ENCODE results near the gene PHACTR4. TPM values are rescaled to one million over a fixed set of nuclear protein-coding genes. Genes with fewer than 3 reads are reported as not detected.
"Not testable (repeated sequence)": the region's sequence is repeated elsewhere in the genome, so short reads cannot be mapped to it uniquely, and the experiment has no call there.

The PHACTR4 gene
- total RNA-seq, 1 donor from 2014 or later: 30.5 TPM

GRCh38 chr1:28428012-28428411 lies 58.5 kb downstream of the PHACTR4 start:
- Mint-ChIP-seq H3K4me3 (no peak overlapping the region), H3K27ac (peak overlapping the region; percentile 5), H3K36me3 (ENCODE audit: low read depth) (peaks cover 13% of the 10 kb centered on the region), H3K9me3 (no peaks in the 10 kb centered on the region), H3K4me1 (peaks cover 8% of the 10 kb centered on the region), H3K27me3 (no peaks in the 10 kb centered on the region)
- intact Hi-C loops (cut with micrococcal nuclease): no loop called here
- no peak for DNase-seq

- Mint-ChIP-seq H3K36me3 (ENCODE audit: low read depth) (peaks cover 11% of the 10 kb centered on the region), H3K9me3 (no peaks in the 10 kb centered on the region), H3K4me3 (no peak overlapping the region), H3K4me1 (peaks cover 8% of the 10 kb centered on the region), H3K27ac (no peak overlapping the region), H3K27me3 (no peaks in the 10 kb centered on the region)
- intact Hi-C loops (cut with micrococcal nuclease): no loop called here
- peak; percentile 43 for DNase-seq
These were observed 59.5 kb downstream of the PHACTR4 start for GRCh38 chr1:28428990-28429520.

DNA sequence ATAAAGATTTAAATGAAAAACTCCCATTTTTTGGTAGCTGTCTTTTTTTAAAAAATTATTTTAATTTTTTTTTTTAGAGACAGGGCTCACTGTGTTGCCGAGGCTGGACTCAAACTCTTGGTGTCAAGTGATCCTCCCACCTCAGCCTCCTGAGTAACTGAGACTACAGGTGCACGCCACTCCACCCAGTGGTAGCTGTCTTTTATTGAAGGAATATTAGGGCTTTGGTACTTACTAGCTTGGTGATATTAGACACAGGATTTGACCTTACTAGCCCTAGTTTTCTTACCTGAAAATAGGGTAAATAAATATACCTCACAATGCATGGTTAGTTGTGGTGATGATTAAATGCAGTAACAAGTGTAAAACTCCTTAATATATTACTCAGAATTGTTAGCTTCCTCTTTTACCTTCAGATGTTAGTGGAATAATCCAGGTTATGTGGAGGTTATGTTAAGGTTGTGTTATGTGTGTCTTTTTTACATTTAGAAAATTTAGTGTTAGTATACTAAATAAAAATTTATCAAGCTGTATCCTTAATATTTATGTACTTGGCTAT lies 66.8 kb downstream of the PHACTR4 start:
- intact Hi-C loops (cut with micrococcal nuclease): no loop called here
- no peak for DNase-seq

GRCh38 chr1:28437264-28437923 lies 67.9 kb downstream of the PHACTR4 start:
- H3K4me1 Mint-ChIP-seq: peaks cover 19% of the 10 kb centered on the region
- H3K27me3 Mint-ChIP-seq: no peaks in the 10 kb centered on the region
- intact Hi-C loops (cut with micrococcal nuclease): no loop called here
- no peaks in the 10 kb centered on the region for H3K36me3 Mint-ChIP-seq (ENCODE audit: low read depth)
- H3K4me3 Mint-ChIP-seq: peak overlapping the region; percentile 70
- no peaks in the 10 kb centered on the region for H3K9me3 Mint-ChIP-seq
- DNase-seq: no peak
- H3K27ac Mint-ChIP-seq: peak overlapping the region; percentile 43

More for the DNA sequence above, 66.8 kb downstream of the PHACTR4 start:
- H3K4me1 Mint-ChIP-seq: peaks cover 17% of the 10 kb centered on the region
- no peaks in the 10 kb centered on the region for H3K27me3 Mint-ChIP-seq
- H3K9me3 Mint-ChIP-seq: no peaks in the 10 kb centered on the region
- H3K4me3 Mint-ChIP-seq: no peak overlapping the region
- no peak overlapping the region for H3K27ac Mint-ChIP-seq
- H3K36me3 Mint-ChIP-seq (ENCODE audit: low read depth): no peaks in the 10 kb centered on the region

DNA sequence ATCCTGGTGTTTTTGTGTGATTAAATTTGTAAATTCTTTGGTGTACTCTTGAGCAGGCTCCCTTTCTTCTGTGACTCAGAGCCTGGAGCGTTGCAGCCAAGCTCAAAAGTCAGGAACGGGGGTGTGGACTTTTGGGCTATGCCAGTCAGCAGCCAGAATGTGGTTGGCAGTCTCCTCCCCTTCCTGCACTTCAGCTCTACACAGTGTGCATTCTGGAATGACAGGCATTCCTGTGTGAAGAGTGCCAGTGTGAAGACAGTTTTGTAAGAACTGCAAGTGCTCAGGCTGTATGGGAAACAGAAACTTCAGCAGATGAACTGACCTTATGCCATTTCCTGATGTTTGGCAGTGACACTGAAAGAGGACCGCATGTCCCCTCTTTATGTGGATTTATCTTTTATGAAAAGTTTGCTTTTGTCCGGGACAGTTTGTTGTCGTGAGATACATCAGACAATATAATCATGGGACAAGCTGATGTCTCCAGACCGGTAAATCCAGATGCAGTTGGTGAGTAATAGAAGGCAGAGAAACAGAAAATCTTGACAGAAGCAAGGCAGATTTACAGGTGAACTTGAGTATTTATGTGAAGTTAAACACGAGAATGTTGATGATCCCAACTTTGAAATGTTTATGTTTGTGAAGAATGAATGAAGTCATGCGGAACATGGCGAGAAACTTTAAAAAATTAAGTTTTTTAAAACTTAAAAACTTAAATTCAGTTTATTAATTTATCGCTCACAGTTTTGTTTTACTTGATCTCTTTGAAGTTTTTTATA lies 68.6 kb downstream of the PHACTR4 start:
- Mint-ChIP-seq H3K4me1 (peaks cover 23% of the 10 kb centered on the region), H3K9me3 (no peaks in the 10 kb centered on the region), H3K27ac (peak overlapping the region; percentile 43), H3K4me3 (peak overlapping the region; percentile 70), H3K27me3 (no peaks in the 10 kb centered on the region), H3K36me3 (ENCODE audit: low read depth) (peaks cover 2% of the 10 kb centered on the region)
- peak; percentile 66 for DNase-seq
- intact Hi-C loops (cut with micrococcal nuclease): no loop called here

GRCh38 chr1:28439320-28439719 lies 69.8 kb downstream of the PHACTR4 start:
- no peak overlapping the region for H3K27ac Mint-ChIP-seq
- intact Hi-C loops (cut with micrococcal nuclease): loop anchor here (1.0 kb wide), 1 partner anchor 11 kb away; no protein-coding TSS in a partner anchor
- peaks cover 2% of the 10 kb centered on the region for H3K36me3 Mint-ChIP-seq (ENCODE audit: low read depth)
- no peaks in the 10 kb centered on the region for H3K27me3 Mint-ChIP-seq
- no peak overlapping the region for H3K4me3 Mint-ChIP-seq
- H3K4me1 Mint-ChIP-seq: peaks cover 24% of the 10 kb centered on the region
- H3K9me3 Mint-ChIP-seq: no peaks in the 10 kb centered on the region
- DNase-seq: no peak

DNA sequence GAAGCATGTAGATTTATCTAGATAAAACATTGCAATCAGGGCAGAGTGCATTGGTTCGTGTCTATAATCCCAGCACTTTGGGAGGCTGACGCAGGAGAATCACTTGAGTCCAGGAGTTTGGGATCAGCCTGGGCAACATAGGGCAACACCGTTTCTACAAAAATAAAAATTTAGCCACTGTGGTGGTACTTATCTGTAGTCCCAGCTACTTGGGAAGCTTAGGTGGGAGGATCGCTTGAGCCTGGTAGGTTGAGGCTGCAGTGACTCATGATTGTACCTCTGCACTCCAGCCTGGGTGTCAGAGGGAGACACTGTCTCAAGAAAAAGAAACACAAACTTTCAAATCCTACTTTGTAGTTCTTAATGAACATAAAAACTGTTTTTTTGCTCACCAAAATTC lies 72.1 kb downstream of the PHACTR4 start:
- DNase-seq: no peak
- Mint-ChIP-seq H3K4me1 (peaks cover 24% of the 10 kb centered on the region), H3K9me3 (no peaks in the 10 kb centered on the region), H3K27ac (no peak overlapping the region), H3K36me3 (ENCODE audit: low read depth) (peaks cover 7% of the 10 kb centered on the region), H3K4me3 (no peak overlapping the region), H3K27me3 (no peaks in the 10 kb centered on the region)
- intact Hi-C loops (cut with micrococcal nuclease): loop anchor here (10.0 kb wide), 1 partner anchor 1307 kb away; no protein-coding TSS in a partner anchor

GRCh38 chr1:28443550-28443949 lies 74.0 kb downstream of the PHACTR4 start:
- intact Hi-C loops (cut with micrococcal nuclease): loop anchor here (10.0 kb wide), 1 partner anchor 1309 kb away; no protein-coding TSS in a partner anchor
- no peak overlapping the region for H3K27ac Mint-ChIP-seq
- no peak overlapping the region for H3K4me3 Mint-ChIP-seq
- H3K4me1 Mint-ChIP-seq: peaks cover 21% of the 10 kb centered on the region
- H3K9me3 Mint-ChIP-seq: no peaks in the 10 kb centered on the region
- DNase-seq: no peak
- H3K27me3 Mint-ChIP-seq: no peaks in the 10 kb centered on the region
- H3K36me3 Mint-ChIP-seq (ENCODE audit: low read depth): peaks cover 15% of the 10 kb centered on the region

DNA sequence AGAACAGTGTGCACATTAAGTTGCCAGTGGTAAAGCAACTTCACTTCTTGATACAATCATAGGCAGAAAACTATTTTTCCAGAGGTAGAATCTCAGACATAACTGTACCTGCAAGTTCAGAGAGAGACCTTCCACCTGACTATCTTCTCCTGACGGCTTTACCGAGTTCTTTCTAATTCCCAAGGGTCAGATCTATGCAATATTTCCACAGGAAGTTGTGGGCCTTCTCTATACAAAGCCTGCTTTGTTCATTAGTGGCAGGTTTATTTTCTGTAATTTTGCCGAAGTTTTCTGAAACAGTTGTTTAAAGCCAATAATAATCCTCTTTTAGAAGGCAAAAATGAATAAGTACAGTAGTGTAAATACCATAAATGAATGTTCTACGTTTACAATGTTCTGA lies 78.1 kb downstream of the PHACTR4 start:
- Mint-ChIP-seq H3K9me3 (no peaks in the 10 kb centered on the region), H3K4me3 (no peak overlapping the region), H3K4me1 (peaks cover 31% of the 10 kb centered on the region), H3K36me3 (ENCODE audit: low read depth) (peaks cover 16% of the 10 kb centered on the region), H3K27me3 (no peaks in the 10 kb centered on the region), H3K27ac (peak overlapping the region; percentile 0)
- DNase-seq: no peak
- intact Hi-C loops (cut with micrococcal nuclease): loop anchor here (10.0 kb wide), 1 partner anchor 1313 kb away; no protein-coding TSS in a partner anchor

GRCh38 chr1:28448094-28448611 lies 78.6 kb downstream of the PHACTR4 start:
- not testable (repeated sequence) for H3K4me3 Mint-ChIP-seq, H3K9me3 Mint-ChIP-seq, H3K27me3 Mint-ChIP-seq, DNase-seq
- Mint-ChIP-seq H3K36me3 (ENCODE audit: low read depth) (peaks cover 15% of the 10 kb centered on the region), H3K27ac (peak overlapping the region; percentile 75), H3K4me1 (peaks cover 27% of the 10 kb centered on the region)
- intact Hi-C loops (cut with micrococcal nuclease): loop anchor here (10.0 kb wide), 1 partner anchor 1313 kb away; no protein-coding TSS in a partner anchor

GRCh38 chr1:28449904-28450303 lies 80.4 kb downstream of the PHACTR4 start:
- Mint-ChIP-seq H3K36me3 (ENCODE audit: low read depth) (peaks cover 16% of the 10 kb centered on the region), H3K27ac (peak overlapping the region; percentile 85), H3K4me1 (peaks cover 26% of the 10 kb centered on the region), H3K4me3 (peak overlapping the region; percentile 49), H3K27me3 (no peaks in the 10 kb centered on the region), H3K9me3 (no peaks in the 10 kb centered on the region)
- DNase-seq: peak; percentile 87
- intact Hi-C loops (cut with micrococcal nuclease): loop anchor here (1.0 to 10.0 kb wide), 5 partner anchors 11 to 1315 kb away; partner anchors contain the start of gene RCC1

DNA sequence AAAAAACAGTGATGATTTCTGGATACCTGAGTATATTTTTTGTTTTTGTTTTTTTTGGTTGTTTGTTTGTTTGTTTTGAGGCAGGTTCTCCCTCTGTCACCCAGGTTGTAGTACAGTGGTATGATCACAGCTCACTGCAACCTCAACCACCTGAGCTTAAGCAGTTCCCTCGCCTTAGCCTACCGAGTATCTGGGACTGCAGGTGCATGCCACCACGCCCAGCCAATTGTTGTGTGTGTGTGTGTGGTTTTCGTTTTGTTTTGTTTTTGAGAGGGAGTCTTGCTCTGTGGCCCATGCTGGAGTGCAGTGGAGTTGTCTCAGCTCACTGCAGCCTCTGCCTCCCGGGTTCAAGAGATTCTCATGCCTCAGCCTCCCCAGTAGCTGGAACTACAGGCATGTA lies 81.0 kb downstream of the PHACTR4 start:
- Mint-ChIP-seq H3K4me3 (peak overlapping the region; percentile 55), H3K27me3 (no peaks in the 10 kb centered on the region), H3K4me1 (peaks cover 29% of the 10 kb centered on the region), H3K9me3 (no peaks in the 10 kb centered on the region), H3K36me3 (ENCODE audit: low read depth) (peaks cover 12% of the 10 kb centered on the region), H3K27ac (peak overlapping the region; percentile 85)
- DNase-seq: peak; percentile 75
- intact Hi-C loops (cut with micrococcal nuclease): loop anchor here (1.0 to 5.0 kb wide), 4 partner anchors 11 to 477 kb away; partner anchors contain the start of gene RCC1

DNA sequence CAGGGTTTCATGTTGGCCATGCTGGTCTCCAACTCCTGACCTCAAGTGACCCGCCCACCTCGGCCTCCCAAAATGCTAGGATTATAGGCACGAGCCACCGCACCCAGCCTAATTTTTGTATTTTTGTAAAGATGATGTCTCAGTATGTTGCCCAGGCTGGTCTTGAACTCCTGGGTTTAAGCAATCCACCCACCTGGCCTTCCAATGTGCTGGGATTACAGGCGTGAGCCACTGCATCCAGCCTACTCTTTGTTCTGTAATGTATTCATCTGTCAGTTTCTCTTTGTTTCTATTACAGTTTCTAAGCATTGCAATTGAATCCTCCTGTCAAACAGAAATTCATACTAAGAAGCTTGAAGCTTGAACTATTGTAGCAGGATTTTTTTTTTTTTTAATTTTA lies 81.5 kb downstream of the PHACTR4 start:
- DNase-seq: no peak
- peaks cover 12% of the 10 kb centered on the region for H3K36me3 Mint-ChIP-seq (ENCODE audit: low read depth)
- no peaks in the 10 kb centered on the region for H3K9me3 Mint-ChIP-seq
- H3K4me1 Mint-ChIP-seq: peaks cover 32% of the 10 kb centered on the region
- H3K4me3 Mint-ChIP-seq: peak overlapping the region; percentile 55
- intact Hi-C loops (cut with micrococcal nuclease): loop anchor here (5.0 kb wide), 2 partner anchors 56 to 476 kb away; partner anchors contain the start of gene RCC1
- H3K27me3 Mint-ChIP-seq: no peaks in the 10 kb centered on the region
- H3K27ac Mint-ChIP-seq: peak overlapping the region; percentile 84
